Sciatic nerve (tissue), 2 donors: ENCODE data around the gene ANKRD65. TPM values are rescaled to one million over a fixed set of nuclear protein-coding genes. Genes with fewer than 3 reads are reported as not detected.
A peak's percentile ranks its signal among the peaks of the same experiment; 100 is the strongest.
"Not testable (repeated sequence)": the region's sequence is repeated elsewhere in the genome, so short reads cannot be mapped to it uniquely, and the experiment has no call there.

ENCODE experiments used
- ATAC-seq: fragments of 200-7000 bp; cut with Tn5 transposase; one replicate; pipeline ENCODE4 v1.9.1; 2020; ENCODE audit warnings: mild to moderate bottlenecking, moderate library complexity
- DNase-seq: peaks from one replicate; pipeline ENCODE4 v3.0.0-alpha.2; 2020; ENCODE audit warnings: low spot score
- intact Hi-C: fragments of 100-400 bp; cut with DNase I; formaldehyde crosslinking; loops from one replicate; pipeline ENCODE4 v1.14.2; 2022
- total RNA-seq: library from RNA; stranded (reverse); fragmentation: NEBNext Ultra II Directional; extraction: Animal tissue kit (Norgen Biotek cat#: 25700); gene quantifications from one replicate; pipeline ENCODE4 v1.2.1, GENCODE V29; 2021
- donor health status: DM: no; HTN: no; CAD: no.
- donor health status: DM: no; HTN: no; CAD: no.

ANKRD65 gene
- total RNA-seq, 1 donor from 2014 or later: 11.2 TPM

DNA sequence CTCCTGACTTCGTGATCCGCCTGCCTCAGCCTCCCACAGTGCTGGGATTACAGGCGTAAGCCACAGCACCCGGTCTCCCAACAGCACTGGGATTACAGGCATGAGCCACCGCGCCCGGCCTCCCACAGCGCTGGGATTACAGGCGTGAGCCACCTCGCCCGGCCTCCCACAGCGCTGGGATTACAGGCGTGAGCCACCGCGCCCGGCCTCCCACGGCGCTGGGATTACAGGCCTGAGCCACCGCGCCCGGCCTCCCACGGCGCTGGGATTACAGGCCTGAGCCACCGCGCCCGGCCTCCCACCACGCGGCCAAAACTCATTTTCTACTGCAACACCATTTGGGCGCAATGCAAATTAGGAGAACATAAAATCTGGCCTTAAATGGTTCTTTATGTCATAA is 35.7 kb downstream of the ANKRD65 start:
- DNase-seq, intact Hi-C loops, ATAC-seq: not testable (repeated sequence)

DNA sequence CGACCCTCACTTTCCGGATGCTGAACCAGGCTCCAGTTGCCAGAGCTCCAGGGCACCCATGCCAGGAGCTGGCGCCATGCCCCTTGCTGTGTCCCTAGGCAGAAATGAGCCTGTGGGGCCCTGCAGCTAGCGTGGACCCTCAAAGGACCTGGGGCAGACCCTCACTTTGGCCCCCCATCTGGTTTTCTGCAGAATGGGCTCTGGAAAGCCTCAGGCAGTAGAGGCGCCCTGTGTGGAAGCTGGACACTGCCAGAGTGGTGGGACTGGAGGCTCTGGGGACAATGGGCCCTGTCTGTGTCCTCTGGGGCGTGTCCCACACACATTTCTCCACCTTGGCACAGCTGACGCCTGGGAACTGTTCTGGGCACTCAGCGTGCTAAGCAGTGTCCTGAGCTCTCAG is 39.8 kb downstream of the ANKRD65 start:
- intact Hi-C loops: no loop called here
- ATAC-seq: no peak

GRCh38 chr1:1380860-1381259 is 40.2 kb downstream of the ANKRD65 start:
- no peak for DNase-seq
- no peak for ATAC-seq
- intact Hi-C loops: no loop called here

More for the DNA sequence above, 39.8 kb downstream of the ANKRD65 start:
- DNase-seq: no peak

DNA sequence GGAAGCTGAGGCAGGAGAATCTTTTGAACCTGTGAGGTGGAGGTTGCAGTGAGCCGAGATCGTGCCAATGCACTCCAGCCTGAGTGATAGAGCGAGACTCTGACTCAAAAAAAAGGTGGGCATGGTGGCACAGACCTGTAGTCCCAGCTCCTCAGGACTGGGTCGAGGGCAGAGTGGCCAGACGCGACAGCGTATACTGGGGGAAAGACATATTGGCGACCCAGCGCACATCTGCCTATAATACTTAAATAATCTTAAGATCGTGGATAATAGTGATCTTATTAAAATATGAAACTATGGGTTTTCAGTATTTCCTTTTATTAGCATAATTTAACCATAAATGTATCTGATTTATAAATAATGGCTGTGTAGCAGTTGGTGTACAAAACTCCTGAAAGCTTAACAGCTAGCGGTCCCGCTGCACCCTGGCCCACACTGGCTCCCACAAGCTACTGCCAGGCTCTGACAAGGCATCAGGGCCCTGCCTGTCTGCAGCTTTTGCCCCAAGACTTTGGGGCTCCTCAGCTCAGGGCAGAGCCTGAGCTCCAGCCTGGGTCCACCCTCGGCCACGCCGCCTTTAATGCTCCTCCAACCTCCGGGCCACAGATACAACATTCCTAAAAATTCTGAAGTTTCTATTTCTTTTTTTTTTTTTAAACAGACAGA is 43.4 kb downstream of the ANKRD65 start:
- intact Hi-C loops: no loop called here
- DNase-seq: no peak
- no peak for ATAC-seq

- intact Hi-C loops: no loop called here
- ATAC-seq (no peak), DNase-seq (no peak)
Observed at GRCh38 chr1:1376551-1377226, 44.4 kb downstream of the ANKRD65 start.

DNA sequence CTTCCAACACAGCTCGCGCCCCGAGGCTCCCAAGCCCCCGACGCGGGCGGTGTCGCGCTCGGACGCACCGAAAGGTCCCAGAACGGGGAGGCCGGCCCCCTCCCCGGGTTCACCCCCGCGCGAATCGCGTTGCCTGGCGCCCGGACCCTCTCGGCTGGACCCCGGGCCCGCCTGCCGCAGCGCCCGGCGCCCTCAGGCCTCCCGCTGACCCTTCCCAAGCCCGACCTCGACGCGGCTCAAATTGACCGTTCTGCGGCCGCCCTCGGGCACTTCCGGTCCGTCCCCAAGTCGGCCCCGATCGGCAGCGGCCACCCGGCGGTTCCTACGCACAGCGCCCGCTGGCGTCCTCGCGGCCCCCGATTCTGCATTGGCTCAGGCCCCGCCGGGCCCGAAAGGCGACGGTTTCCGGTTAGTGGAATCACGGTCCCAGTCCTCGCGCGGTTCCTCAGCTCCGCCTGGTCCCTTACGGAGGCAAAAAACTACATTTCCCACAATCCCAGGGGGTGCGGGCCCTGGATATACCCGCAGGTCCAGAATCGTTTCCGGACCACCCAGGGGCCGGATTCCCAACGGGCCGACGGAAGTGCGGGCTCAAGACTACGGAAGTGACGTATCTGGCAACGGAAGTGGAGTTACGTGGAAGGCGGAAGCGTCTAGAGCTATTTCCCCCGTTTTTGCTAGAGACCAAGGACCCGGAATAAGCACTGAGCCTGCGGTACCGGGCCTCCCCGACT is 46.0 kb downstream of the ANKRD65 start, which contains the start of gene AURKAIP1:
AURKAIP1 (minus strand) TSS at position 279 of the 734 bp plus-strand sequence. CDS start 451 bp downstream, outside the sequence.
- ATAC-seq: peak; percentile 96
- intact Hi-C loops: no loop called here
- peak; percentile 99 for DNase-seq

DNA sequence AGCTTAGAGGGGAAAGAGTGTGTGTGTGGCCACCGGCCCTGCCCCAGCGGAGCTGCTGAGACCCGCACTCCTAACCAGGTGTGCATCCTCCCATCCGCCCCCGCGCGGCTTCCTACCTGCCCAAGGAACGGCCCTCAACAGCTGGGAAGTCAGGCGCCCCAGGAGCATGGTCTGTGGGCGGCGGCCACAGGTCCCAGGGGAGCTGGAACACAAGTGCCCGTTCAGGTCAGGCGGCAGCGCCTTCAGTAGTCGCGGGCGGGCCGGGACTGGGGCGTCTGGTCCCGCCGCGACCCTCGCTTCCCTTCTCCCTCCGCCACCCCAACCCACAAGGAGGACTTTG is 46.5 kb downstream of the ANKRD65 start:
- no peak for ATAC-seq
- intact Hi-C loops: no loop called here
- peak; percentile 75 for DNase-seq

DNA sequence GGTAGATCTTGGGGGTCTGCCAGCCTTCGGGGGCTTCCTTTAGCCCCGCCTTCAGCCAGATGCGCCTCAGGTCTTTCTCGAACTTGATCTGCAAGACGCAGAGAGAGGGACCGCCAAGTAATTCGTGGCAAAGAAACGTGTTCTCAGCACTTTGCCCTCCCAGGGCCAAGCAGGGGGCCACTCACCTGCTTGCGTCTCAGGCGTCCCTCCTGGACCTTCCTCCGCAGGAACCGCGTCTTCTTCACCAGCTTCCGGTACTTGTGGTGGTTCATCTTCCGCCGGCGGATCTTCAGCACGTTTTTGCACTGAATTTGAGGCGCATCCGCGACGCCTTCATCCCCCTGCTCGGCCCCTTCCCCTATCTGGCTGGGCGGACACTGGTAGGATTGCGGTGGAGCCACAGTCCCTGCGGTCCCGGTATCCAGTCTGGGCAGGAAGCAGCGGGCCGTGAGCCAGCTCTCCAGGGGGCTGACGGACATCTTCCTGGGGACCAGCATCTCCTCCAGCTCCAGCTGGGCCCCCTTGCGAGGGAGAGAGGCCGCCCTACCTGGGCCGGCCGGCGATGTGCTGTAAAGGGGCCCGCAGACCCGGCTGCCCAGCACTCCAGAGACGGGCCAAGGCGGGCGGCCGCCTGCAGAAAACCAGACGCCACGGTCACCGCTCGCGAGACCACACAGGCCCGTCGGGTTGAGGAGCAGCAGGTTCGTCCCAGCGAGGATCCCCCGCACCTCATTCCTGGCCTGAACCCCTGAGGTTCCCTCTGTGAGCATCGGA is 47.1 kb downstream of the ANKRD65 start:
- no peak for ATAC-seq
- DNase-seq: peak; percentile 72
- intact Hi-C loops: no loop called here

DNA sequence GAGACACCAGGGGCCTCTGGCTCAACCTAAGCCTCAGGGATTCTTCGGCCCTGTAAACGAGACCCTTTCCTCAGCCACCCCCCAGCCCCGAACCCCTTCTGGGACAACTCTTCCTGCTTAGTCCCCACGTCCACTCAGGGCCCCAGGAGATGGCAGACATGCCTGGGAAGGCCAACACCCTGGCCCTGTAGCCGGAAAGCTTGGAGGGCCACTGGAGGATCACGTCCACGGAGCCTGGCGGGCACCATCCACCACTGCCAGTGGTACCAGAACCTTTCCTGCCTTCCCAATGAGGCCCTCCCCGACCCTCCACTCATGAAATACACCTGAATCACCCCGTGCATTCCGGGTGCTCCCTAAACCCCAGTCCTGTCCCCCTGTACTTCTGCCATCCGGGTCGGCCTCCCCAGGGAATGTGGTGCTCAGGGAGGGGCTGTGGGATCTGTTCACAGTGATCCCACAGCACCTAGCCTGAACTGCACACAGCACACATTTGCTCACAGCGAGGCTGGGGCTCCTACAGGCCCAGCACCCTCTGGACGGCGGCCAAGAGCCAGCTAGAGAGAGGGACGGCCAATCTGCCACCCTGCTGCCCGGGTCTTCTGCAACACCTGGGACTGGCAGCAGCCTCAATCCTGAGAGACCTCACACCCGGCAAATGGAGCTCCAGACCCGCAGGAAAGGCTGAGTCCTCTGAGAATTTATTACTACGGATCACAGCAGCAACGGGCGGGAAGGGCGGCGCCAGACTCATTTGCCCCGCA is 47.8 kb downstream of the ANKRD65 start:
- intact Hi-C loops: no loop called here
- DNase-seq: peak; percentile 61
- ATAC-seq: no peak

- intact Hi-C loops: no loop called here
- DNase-seq: peak; percentile 86
- peak; percentile 44 for ATAC-seq
Observed at GRCh38 chr1:1371746-1372711, 49.0 kb downstream of the ANKRD65 start.

GRCh38 chr1:1371364-1371745 is 49.7 kb downstream of the ANKRD65 start:
- intact Hi-C loops: no loop called here
- DNase-seq: peak; percentile 65
- ATAC-seq: peak; percentile 10

DNA sequence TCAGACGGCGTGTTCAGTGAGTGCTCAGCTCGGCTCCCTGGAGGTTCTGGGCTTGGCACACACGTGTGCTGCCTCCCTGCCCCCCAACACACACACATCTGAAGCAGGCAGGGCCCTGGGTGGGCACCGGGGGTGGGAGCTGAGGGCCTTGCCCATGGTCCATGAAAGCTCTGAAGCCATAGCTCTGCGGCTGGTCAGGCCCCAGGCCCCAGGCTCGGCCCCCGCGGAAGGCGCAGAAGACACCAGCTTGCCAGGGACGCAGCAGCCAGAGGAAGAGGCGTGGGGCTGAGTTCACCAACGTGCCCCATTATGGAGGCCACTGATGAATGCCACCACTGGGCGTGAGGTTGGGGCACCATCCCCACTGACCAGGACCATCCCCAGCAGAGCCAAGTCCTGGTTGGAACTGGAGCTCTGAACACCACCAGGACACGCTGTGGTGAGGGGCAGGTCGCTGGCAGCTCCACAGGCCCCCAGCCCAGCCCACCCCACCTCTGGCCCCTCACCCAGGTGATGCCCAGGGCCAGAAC is 50.2 kb downstream of the ANKRD65 start:
- intact Hi-C loops: no loop called here
- no peak for ATAC-seq
- no peak for DNase-seq

GRCh38 chr1:1370094-1370493 is 51.0 kb downstream of the ANKRD65 start:
- intact Hi-C loops, DNase-seq, ATAC-seq: not testable (repeated sequence)
